GM18511 (cell line): ENCODE results near the gene TRPV3.
"Not testable (repeated sequence)": the region's sequence is repeated elsewhere in the genome, so short reads cannot be mapped to it uniquely, and the experiment has no call there.

Experiments
- ATAC-seq: cut with Tn5 transposase; IDR thresholded peaks from one replicate; pipeline ENCODE4 v1.9.1; 2021; ENCODE audit warnings: mild to moderate bottlenecking, moderate library complexity; ENCODE audit not compliant: unreplicated experiment

The TRPV3 gene

DNA sequence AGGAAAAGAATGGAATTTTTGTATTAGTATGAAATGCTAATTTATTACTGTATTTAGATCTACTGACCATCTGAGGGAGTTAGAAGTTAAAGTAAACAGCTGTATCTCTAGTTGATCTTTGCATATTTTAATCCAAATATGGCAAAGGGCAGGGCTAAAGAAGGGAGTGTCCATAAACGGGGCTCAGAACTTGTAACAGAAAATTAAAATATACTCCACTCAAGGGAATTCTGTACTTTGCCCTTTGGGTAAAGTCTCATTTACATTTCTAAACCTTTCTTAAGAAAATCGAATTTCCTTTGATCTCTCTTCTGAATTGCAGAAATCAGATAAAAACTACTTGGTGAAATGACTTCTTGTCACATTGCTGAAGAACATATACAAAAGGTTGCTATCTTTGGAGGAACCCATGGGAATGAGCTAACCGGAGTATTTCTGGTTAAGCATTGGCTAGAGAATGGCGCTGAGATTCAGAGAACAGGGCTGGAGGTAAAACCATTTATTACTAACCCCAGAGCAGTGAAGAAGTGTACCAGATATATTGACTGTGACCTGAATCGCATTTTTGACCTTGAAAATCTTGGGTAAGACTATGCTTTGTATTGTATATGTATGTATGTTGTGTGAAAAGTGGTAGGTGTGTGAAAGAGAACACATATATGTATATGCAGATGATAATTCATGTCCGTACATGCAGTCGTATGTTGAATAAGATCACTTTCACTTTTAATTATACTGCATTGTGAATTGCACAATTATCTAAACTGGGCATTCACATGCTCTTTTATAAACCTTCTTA lies 81.6 kb downstream of the TRPV3 start, which contains the start of gene ASPA:
Gene ASPA, plus strand, starts transcription at position 186 of the 799 bp plus-strand sequence. Its CDS starts 163 bp downstream, at position 349.
- ATAC-seq = no peak

DNA sequence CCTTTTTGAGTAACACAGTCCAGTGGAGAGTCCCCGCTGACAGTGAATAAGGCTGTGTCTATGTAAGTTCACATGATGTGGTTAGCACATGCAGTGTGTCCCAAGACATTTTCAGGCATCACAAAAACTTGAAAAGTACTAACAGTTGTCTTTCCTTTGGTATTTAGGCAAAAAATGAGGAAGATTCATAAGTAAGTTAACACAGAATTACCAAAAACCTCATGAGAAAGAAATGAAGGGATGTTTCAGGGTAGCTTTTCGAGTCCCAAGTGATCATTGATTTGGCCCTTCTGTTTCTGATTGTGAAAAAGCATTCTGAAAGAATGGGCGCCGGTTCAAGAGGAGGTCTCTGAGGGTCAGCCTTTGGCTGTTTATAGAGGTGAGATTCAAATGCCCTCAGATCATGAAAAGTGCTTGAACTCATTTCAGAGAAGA lies 82.3 kb downstream of the TRPV3 start:
- ATAC-seq = no peak

DNA sequence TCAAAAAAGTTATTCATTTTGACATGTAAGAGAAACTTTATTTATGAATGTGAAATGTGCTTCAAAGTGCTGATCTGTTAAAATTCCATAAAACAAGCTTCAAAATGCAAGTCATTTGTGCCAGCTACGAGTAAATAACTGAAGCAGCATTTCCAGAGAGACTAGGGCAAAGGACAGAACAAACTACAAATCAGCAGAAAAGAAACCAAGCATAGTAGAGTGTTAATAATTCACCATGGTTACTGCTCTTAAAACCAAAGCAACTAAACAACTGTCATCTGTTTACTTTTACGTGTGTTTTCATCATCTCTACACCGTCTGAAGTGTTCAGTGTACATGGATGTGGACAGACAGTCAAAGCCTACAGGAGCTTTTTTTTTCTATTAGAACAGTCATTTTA lies 83.4 kb downstream of the TRPV3 start:
- ATAC-seq = no peak

DNA sequence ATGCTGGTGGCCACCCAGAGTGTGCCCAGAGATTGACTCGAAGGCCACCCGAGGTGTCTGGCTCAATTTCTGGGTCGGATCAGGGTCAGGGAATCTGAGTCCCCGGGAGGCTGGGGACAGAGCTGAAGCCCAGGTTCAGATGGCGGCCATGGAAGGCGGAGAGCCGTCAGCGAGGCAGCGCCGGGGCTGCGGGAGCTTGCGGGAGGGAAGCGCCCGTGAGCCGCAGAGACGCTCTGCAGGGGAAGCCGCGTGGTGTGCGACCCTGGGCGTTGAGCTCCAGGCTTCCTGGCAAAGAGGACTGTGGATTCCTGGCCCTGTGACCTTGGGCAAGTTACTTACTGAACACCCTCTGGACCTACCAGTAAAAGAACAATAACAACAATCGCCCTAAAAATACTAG lies 85.5 kb downstream of the TRPV3 start:
- ATAC-seq = no peak

DNA sequence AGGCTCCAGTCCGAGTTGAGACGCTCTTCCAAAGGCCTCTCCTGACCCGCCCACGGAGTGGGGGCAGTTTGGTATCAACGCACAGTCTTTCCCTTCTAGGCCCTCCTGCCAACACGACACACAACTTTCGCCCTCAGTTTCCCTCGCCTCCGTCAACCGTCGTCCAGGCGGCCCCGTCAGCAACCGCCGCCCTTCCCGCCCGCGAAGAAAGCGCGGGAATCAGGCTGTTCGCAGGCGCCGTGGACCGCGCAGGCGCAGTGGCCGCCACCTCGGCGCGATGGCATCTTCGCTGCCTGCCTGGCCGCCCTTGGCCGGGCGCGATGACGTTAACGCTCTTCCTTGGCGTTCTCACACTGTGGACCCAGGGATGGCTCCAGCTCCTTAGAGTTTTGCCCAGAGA lies 86.0 kb downstream of the TRPV3 start, which contains the start of gene SPATA22:
Gene SPATA22, minus strand, starts transcription at position 221 of the 400 bp plus-strand sequence. CDS start 2,494 bp downstream, outside the sequence.
- ATAC-seq = no peak

DNA sequence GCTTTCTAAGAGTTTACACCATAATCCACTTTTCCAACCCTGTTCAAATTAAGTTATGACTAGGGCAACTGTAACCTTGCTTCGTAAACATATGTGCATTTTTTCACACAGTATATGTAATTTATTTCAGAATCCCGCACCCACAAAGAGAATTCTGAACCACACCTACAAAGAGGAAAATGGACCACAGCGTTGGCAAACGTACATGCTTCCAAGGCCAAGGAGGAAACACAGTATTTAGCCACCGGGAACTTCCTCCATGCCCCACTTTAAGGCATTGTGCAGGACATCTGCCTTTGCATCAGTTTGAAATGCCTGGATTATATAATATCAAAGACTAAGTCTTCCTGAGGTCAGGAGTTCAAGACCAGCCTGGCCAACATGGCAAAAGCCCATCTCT lies 88.1 kb downstream of the TRPV3 start:
- ATAC-seq = no peak

DNA sequence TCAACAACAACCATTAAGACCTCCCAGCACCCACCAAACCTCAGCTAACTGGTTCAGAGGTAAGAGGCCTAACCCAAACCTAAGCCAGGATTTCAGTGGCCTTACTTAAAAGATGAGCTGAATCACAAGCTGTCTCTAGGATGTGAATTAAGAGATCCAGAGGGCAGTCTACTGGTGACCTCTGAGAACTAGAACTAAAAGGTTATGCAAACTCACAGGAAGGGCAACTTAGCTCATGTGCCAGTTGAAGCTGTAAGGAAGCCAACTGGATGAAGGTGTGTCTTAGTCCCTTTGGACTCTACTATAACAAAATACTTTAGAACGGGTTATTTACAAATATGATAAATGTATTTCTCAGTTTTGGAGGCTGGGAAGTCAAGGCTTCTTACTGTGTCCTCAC lies 91.3 kb downstream of the TRPV3 start:
- not testable (repeated sequence) for ATAC-seq
